Duodenal mucosa (tissue), 2 donors: ENCODE results near the gene NOL4L.

Source experiments
- H3K27ac ChIP-seq: one replicate; pipeline ENCODE4 v1.7.0; 2013; ENCODE audit warnings: low read depth, low read length
- H3K27me3 ChIP-seq, 2 donors: one replicate each; pipeline ENCODE4 v1.7.0; 2013; ENCODE audit warnings: low read length in 2 of 2, control low read depth in 1 of 2; ENCODE audit not compliant: insufficient read depth in 2 of 2, control insufficient read depth in 1 of 2
- H3K36me3 ChIP-seq, 2 donors: one replicate each; pipeline ENCODE4 v1.7.0; 2013; ENCODE audit warnings: low read length in 2 of 2, control low read depth in 1 of 2; ENCODE audit not compliant: insufficient read depth in 2 of 2, control insufficient read depth in 1 of 2
- H3K4me1 ChIP-seq, 2 donors: one replicate each; pipeline ENCODE4 v1.7.0; 2013; ENCODE audit warnings: low read length in 2 of 2, control low read depth in 1 of 2; ENCODE audit not compliant: insufficient read depth in 2 of 2, control insufficient read depth in 1 of 2
- H3K4me3 ChIP-seq, 2 donors: one replicate each; pipeline ENCODE4 v1.7.0; 2013; ENCODE audit warnings: low read length in 2 of 2, low read depth in 1 of 2
- H3K9ac ChIP-seq, 2 donors: one replicate each; pipeline ENCODE4 v1.7.0; 2013; ENCODE audit warnings: low read length in 2 of 2, low read depth in 1 of 2
- H3K9me3 ChIP-seq, 2 donors: one replicate each; pipeline ENCODE4 v1.7.0; 2013; ENCODE audit warnings: low read length in 2 of 2, control low read depth in 1 of 2; ENCODE audit not compliant: control insufficient read depth in 1 of 2

Gene NOL4L

DNA sequence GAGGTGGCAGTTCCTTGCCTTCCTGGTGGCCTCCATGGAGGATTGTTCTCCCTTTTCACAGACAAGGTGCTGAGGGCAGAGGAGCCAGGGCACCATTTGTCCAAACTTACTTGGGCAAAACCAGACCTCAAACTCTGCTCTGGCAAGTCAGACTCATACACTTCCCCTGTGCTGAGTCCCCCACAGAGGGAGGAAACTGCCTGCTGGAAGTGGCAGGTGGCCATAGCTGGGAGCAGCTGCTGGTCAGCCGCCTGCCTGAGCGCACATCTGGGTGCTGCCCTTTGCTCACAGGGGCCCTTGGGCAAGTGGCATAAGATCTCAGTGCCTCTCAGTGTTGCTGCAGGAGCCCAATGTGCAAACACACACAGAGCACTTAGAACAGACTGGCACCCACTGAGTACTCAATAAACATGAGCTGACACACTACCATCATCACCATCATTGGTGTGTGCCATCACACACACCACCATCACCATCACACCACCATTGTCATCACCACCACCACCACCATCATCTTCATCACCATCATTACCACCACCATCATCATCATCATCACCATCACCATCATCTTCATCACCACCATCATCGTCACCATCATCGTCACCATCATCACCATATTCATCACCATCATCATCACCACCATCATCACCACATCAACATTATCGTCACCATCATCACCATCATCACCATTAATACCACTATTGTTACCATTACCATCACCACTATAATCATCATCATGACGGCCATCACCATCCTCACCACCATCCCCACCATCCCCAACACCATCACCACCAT lies 17.6 kb downstream of the NOL4L start:
- no peak overlapping the region for H3K9ac ChIP-seq

DNA sequence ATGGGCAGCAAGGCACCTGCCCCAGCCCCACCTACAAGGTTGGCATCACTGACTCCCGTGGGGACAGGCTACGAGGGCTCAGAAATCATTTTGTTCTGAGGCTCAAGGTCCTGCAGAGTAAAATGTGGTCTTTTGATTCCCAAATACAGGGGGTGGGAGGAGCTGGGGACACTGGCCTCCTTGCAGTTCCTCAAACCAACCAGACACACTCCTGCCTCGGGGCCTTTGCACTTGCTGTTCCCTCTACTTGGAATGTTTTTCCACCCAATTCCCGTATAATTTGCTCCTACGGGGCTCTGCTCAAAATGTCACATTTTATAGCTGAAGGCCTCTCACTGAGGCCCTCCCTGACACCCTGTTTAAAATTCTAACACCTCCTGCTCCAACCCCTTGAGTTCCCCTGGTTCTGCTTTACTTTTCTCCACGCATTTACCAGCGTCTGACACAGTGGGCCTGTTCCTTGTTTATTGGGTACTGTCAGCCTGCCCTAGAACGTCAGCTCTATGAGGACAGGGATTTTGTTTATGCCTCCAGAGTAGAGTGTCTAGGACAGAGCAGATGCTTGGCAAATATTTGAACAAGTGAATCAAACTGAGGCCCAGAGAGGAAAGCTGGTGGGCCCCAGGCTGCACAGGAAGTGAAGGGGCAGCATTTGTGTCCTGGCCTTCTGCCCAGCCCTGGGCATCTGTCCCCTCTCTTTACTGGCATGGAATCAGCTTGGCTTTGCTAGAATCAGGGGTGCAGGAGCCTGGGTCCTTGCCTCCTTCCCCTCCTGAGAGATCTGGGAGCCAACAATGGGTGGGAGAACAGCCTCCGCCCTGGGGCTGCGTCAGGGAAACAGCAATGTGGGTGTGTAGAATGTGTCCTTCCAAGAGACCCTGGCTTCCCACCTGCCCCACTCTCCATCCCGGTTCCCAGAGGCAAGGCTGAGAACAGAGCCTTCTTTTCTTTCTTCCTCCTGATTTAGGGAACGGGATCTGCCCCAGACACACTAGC lies 18.5 kb downstream of the NOL4L start:
- no peaks in the 10 kb centered on the region for H3K27me3 ChIP-seq
- H3K36me3 ChIP-seq, result no peaks in the 10 kb centered on the region
- H3K9me3 ChIP-seq, result no peaks in the 10 kb centered on the region
- no peak overlapping the region for H3K27ac ChIP-seq
- no peak overlapping the region for H3K4me3 ChIP-seq
- no peak overlapping the region for H3K9ac ChIP-seq
- H3K4me1 ChIP-seq, result peaks cover 0 to 3% of the 10 kb centered on the region in 2 donors

More for the DNA sequence above, 17.6 kb downstream of the NOL4L start:
- Histone ChIP-seq H3K9me3 (no peaks in the 10 kb centered on the region), H3K27ac (no peak overlapping the region), H3K36me3 (no peaks in the 10 kb centered on the region), H3K4me3 (no peak overlapping the region), H3K27me3 (no peaks in the 10 kb centered on the region), H3K4me1 (peaks cover 0 to 3% of the 10 kb centered on the region in 2 donors)

DNA sequence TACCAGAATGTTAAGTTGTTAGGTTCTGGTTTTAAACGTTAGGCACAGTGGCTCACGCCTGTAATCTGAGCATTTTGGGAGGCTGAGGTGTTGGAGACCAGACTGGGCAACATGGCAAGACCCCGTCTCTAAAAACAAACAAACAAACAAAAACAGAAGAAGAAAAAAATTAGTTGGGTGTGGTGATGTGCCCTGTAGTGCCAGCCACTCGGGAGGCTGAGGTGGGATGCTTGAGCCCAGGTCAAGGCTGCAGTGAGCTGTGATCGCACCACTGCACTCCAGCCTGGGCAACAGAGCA lies 19.4 kb downstream of the NOL4L start:
- no peak overlapping the region for H3K4me3 ChIP-seq
- H3K9me3 ChIP-seq, result no peaks in the 10 kb centered on the region
- no peak overlapping the region for H3K9ac ChIP-seq
- no peaks in the 10 kb centered on the region for H3K27me3 ChIP-seq
- H3K4me1 ChIP-seq, result peaks cover 0 to 3% of the 10 kb centered on the region in 2 donors
- H3K36me3 ChIP-seq, result no peaks in the 10 kb centered on the region
- no peak overlapping the region for H3K27ac ChIP-seq

DNA sequence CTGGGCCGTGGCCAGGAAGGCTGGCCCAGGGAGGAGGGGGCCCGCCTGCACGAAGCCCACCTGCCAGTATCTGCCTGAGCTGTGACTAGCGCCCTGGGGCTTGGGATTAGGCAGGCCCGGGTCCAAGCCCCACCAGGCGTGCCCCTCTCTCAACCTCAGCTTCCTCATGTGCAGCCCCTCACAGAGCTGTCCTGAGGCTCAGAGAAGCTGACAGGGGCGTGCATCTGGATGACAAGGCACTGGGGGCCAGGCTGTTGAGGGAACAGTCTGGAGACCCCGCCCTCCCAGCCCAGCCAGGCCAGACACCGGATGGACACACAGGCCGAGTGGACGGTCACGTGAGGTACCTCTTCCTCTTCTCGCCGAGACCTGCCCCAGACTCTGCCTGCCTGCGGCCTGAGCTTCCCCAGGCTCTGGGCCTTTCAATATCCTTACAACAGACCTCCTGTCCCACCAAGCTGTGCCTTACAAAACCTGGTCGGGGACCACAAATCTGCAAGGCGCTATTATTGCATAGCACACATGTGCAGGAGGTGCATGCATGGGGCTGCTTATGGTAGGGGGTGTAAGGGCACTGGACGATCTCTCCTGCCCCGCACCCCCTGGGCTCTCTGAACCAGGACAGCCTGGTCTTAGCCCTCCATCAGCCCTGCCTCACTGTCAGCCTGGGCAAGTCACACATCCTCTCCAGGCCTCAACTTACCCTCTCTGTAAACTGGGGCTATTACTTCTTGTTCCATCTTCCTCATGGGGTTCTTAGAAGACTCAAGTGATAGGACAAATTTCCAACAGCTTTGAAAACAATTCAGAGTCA lies 20.0 kb downstream of the NOL4L start:
- Histone ChIP-seq H3K4me3 (no peak overlapping the region), H3K9ac (no peak overlapping the region), H3K4me1 (peaks cover 0 to 3% of the 10 kb centered on the region in 2 donors), H3K27ac (no peak overlapping the region), H3K9me3 (no peaks in the 10 kb centered on the region), H3K27me3 (no peaks in the 10 kb centered on the region), H3K36me3 (no peaks in the 10 kb centered on the region)

DNA sequence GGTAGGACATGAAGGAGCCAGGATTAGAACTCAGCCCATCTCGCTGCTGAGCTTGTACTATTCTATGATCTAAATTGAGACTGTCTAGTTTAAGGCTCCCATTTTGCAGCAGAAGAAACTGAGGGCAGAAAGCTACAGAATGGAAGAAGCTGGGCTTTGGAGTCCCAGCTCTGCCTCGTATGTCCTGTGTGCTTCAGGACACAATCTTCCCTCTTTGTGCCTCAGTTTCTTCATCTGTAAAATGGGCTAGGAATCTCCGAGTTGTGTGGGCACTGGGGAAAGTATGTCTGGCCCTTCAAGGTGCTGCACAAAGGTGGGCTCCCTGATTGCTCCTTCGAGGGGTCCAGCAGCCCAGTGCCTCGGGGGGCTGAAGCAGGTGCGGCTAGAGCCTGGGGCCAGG lies 20.7 kb downstream of the NOL4L start:
- no peak overlapping the region for H3K4me3 ChIP-seq
- no peaks in the 10 kb centered on the region for H3K27me3 ChIP-seq
- H3K9me3 ChIP-seq, result no peaks in the 10 kb centered on the region
- H3K27ac ChIP-seq, result no peak overlapping the region
- no peaks in the 10 kb centered on the region for H3K36me3 ChIP-seq
- H3K9ac ChIP-seq, result no peak overlapping the region
- peaks cover 0 to 3% of the 10 kb centered on the region in 2 donors for H3K4me1 ChIP-seq

DNA sequence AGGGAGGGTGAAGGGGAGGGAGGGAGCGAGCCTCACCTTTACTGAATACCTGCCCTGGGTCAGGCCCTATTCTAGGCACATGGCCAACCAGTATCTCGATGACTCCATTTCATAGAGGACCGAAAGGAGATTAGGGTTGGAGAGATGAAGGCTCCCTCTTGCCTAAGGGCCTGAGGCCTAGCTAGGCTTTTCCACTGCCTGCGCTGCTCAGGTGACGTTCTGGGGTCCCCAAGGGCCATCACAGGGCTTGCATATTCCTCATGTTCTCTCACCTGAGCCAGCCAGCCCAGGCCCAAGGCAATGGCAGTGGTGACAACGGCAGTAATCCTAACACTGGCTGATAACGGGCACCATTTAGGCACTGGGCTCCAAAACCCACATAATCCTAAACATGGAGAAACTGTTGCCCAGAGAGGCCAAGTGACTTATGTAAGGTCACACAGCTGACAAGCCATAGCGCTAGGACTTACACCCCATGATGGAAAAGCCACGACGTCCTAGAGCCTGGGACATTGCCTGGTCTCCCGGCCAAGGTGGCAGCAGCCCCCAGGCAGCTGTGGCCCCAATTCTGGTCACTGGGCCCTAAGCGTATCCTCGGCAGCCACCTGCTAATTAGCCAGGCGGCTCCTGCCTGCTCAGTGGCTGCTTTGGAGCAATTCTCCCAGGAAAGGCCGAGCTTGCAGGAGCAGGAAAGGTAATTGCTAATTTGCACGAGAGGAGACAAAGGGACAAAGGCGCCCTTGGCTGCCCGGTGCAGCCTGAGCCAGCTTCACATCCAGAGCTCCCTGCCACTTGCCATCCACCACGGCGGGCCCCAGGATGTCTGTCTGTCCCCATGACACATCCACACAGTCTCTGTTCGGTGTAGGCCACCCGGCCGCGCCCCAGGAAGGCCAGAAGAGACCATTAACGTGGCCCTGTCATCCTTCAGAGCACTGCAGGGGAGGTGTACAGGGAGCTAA lies 21.5 kb downstream of the NOL4L start:
- Histone ChIP-seq H3K9me3 (no peaks in the 10 kb centered on the region), H3K4me3 (no peak overlapping the region), H3K4me1 (peaks cover 0 to 3% of the 10 kb centered on the region in 2 donors), H3K36me3 (no peaks in the 10 kb centered on the region), H3K27me3 (no peaks in the 10 kb centered on the region), H3K9ac (no peak overlapping the region), H3K27ac (no peak overlapping the region)

DNA sequence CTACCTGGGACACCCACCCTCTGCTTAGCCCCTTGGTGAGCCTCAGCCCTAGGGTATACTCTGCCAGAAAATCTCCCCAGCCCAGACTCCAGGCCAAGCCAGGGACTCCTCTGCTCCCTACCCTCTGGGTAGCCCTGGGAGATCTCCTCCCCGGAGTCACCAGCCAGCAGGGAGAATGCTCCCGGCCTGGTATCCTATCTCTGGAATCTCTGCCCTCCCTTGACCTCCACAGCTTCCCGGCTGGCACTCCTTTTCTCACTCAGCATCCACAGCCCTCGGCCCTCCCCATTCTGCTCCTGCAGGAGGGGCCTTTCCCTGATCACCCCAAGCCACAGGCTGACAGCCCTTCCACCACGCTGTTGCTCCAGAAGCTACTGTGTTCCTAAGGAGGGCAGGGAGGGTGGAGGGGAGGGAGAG lies 22.6 kb downstream of the NOL4L start:
- Histone ChIP-seq H3K27ac (no peak overlapping the region), H3K9me3 (no peaks in the 10 kb centered on the region)

DNA sequence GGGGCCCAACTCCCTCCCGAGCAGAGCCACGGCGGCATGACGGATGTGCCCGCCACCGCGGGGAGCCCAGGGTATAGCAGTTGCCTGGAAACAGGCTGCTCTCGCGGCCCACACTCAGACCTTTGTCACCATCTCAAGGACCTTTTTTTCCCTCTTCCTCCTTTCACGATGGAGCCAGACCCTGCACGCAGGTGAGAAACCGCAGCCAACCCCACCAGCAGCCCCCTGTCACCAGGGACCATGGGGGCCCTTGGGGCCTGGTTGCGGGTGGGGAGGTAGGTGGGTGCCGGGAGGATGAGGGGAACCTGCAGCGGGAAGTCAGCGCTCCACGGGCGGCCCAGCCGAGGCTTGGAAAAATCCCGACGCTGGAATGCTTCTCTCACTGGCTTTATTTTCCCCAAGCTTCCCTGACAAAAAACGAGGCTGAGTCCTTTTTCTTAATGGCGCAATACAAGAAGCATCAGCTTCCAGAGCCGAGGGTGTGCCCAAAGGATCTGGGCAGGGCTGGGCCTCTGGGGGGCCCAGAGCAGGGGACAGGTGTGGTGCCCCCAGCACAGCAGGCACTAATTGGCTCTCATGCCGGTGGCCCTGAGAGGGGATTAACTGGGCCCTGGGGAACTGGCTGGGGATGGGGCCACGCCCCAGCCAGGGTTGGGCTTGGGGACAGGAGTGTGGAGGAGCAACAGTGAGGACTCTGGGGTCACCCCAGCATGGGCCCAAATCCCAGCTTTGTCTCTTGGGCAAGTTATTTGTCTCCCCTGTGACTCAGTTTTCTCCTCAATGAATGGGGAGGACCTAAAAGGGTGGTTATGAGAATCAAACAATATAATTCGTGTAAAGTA lies 23.9 kb downstream of the NOL4L start:
- no peaks in the 10 kb centered on the region for H3K27me3 ChIP-seq
- no peaks in the 10 kb centered on the region for H3K9me3 ChIP-seq
- no peak overlapping the region for H3K9ac ChIP-seq
- no peak overlapping the region for H3K4me3 ChIP-seq
- no peak overlapping the region for H3K27ac ChIP-seq
- no peaks in the 10 kb centered on the region for H3K36me3 ChIP-seq
- peaks cover 0 to 3% of the 10 kb centered on the region in 2 donors for H3K4me1 ChIP-seq

More for the DNA sequence above, 22.6 kb downstream of the NOL4L start:
- H3K36me3 ChIP-seq, result no peaks in the 10 kb centered on the region
- peaks cover 0 to 3% of the 10 kb centered on the region in 2 donors for H3K4me1 ChIP-seq
- H3K4me3 ChIP-seq, result no peak overlapping the region
- no peaks in the 10 kb centered on the region for H3K27me3 ChIP-seq
- H3K9ac ChIP-seq, result no peak overlapping the region
